Breast epithelium (tissue), 3 donors: ENCODE measurements around the gene WTAP.

Experiments used
- CTCF ChIP-seq, 3 donors: fragments of 450-650 bp; IDR thresholded peaks; one replicate each; pipeline ENCODE4 v1.5.1; 2016 to 2017; ENCODE audit warnings: antibody characterized with exemption in 3 of 3, mild to moderate bottlenecking in 3 of 3, moderate library complexity in 3 of 3
- POLR2A ChIP-seq: fragments of 450-650 bp; IDR thresholded peaks from one replicate; pipeline ENCODE4 v1.6.1; 2016; ENCODE audit warnings: antibody characterized with exemption, mild to moderate bottlenecking, moderate library complexity

- TF ChIP-seq CTCF (IDR thresholded peaks at IDR 0.05) (no peak), POLR2A (no peak)
Observed at GRCh38 chr6:159686040-159686439, 41.3 kb upstream of the WTAP start.
